HG03045 (cell line): ENCODE data around the gene TMTC2.
"Not testable (repeated sequence)": the region's sequence is repeated elsewhere in the genome, so short reads cannot be mapped to it uniquely, and the experiment has no call there.

Experiments
- ATAC-seq: cut with Tn5 transposase; IDR thresholded peaks from one replicate; pipeline ENCODE4 v1.9.1; 2021; ENCODE audit warnings: mild to moderate bottlenecking, moderate library complexity; ENCODE audit not compliant: unreplicated experiment

Gene TMTC2

GRCh38 chr12:82723891-82724290 lies 37.2 kb downstream of the TMTC2 start:
- no peak for ATAC-seq

- ATAC-seq: no peak
These were observed 39.0 kb downstream of the TMTC2 start for GRCh38 chr12:82725741-82726140.

GRCh38 chr12:82727886-82728285 lies 41.2 kb downstream of the TMTC2 start:
- no peak for ATAC-seq

DNA sequence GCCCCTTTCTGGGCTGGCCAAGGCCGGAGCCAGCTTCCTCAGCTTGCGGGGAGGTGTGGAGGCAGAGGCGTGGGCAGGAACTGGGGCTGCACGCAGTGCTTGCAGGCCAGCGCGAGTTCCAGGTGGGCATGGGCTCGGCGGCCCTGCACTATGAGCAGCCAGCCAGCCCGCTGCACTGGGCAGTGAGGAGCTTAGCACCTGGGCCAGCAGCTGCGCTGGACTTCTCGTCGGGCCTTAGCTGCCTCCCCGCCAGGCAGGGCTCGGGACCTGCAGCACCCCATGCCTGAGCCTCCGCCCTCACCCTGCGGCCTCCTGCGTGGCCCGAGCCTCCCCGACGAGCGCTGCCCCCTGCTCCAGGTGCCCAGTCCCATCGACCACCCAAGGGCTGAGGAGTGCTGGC lies 42.0 kb downstream of the TMTC2 start:
- no peak for ATAC-seq

- no peak for ATAC-seq
These were observed 44.3 kb downstream of the TMTC2 start for GRCh38 chr12:82730953-82731459.

GRCh38 chr12:82740129-82741000 lies 53.7 kb downstream of the TMTC2 start:
- ATAC-seq: no peak

DNA sequence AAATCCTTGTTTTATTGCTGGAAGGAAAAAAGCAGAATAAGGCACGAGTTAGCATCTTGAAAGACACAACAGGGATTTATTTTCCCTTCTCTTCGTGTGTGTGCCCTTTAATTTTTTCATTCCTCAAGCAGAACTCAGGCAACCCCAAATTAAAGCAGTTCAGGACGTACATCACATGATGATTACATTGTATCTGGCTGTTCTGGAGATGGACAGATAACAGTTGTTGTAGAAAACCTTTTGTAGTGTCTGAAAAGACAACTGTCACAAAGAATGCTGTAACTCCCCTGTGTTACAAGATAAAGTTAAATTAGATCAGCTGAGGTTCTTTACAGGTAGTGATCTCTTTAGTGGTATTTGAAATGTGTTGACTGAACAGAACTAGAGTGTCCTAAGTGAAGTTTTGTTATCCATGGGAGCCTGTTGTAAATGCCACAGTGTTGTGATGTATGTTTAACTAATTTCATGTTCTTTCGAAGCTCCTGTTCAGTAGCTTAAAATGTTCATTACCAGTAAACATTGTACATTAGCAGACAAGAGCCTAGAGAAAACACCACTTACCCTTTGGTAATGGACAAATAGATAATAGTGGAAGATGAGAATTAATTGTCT lies 58.5 kb downstream of the TMTC2 start:
- no peak for ATAC-seq

- no peak for ATAC-seq
These were observed 59.1 kb downstream of the TMTC2 start for GRCh38 chr12:82745807-82746206.

GRCh38 chr12:82746668-82747067 lies 60.0 kb downstream of the TMTC2 start:
- ATAC-seq: no peak

GRCh38 chr12:82749015-82749414 lies 62.3 kb downstream of the TMTC2 start:
- ATAC-seq: no peak

DNA sequence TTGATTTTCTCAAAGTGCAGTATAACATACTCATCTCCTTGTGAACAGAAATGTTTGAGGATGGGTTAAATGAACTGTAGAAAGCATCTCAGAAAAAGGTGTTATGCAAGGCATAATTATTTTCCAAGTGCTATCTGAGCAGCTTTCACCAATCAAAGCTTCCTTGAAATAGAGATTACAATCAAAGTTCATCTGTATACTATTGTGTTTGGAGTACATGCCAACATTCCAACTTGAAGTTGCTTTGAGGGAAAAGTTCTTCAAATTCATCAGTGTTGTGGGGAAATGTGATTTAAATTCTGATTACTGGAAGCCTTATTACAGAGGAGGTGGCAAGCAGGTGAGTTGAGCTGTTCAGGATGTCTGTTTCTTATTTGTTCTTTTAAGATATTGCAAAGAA lies 68.2 kb downstream of the TMTC2 start:
- ATAC-seq: no peak

DNA sequence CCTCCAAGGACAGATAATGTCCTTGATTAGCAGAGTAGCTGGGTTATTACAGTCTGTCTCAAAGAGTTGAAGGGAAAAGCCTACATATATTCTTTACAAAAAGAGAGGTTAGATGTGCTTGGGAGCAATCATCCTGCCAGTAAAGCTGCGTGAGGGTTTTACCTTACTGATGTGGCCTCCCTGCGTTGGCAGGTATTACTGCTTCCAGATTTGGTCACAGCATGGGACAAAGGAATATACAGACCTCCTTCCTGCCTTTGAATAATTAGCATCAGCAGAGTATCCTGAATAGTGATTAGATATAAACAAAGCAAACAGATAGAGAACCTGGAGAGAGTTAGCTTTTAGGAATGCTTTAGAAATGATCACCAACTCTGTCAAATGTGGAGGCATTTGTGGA lies 69.6 kb downstream of the TMTC2 start:
- no peak for ATAC-seq

DNA sequence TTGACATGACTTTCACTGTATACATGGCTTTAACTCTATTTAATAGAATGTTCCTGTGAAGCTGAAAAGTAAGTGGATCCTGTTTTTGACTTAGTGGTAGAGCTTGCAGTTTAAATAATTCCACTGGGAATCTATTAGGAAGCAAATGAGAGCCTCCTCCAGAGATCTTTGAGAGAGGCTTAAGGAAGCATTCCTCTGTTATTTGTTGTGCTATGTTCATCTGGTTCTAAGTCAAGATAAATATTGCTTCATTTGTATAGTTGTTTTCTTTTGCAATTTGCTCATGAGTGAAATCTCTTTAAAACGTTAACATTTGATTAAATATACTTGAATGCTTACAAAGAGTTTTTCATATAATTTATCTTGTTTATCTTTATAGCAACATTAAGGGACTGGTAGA lies 70.4 kb downstream of the TMTC2 start:
- no peak for ATAC-seq

- ATAC-seq: no peak
These were observed 71.0 kb downstream of the TMTC2 start for GRCh38 chr12:82757656-82758055.

GRCh38 chr12:82758749-82759330 lies 72.1 kb downstream of the TMTC2 start:
- no peak for ATAC-seq

- no peak for ATAC-seq
These were observed 73.7 kb downstream of the TMTC2 start for GRCh38 chr12:82760423-82760822.

DNA sequence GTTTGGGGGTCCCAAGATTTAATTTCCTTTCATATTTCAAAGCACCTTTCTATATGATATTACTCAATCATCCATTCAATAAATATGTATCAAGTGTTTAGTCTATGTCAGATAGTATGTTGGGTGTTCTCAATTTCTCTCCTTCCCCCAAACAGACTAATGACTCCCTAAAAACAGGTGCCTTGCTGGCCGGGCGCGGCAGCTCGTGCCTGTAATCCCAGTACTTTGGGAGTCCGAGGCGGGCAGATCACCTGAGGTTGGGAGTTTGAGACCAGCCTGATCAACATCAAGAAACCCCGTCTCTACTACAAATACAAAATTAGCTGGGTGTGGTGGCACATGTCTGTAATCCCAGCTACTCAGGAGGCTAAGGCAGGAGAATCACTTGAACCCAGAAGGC lies 78.5 kb downstream of the TMTC2 start:
- not testable (repeated sequence) for ATAC-seq

GRCh38 chr12:82765971-82766705 lies 79.4 kb downstream of the TMTC2 start:
- ATAC-seq: no peak

GRCh38 chr12:82774666-82775065 lies 88.0 kb downstream of the TMTC2 start:
- no peak for ATAC-seq

GRCh38 chr12:82780517-82780916 lies 93.8 kb downstream of the TMTC2 start:
- ATAC-seq: no peak

- no peak for ATAC-seq
These were observed 94.7 kb downstream of the TMTC2 start for GRCh38 chr12:82781309-82781997.
